ENCODE measurements around the gene CDC42SE2.

Gene CDC42SE2

DNA sequence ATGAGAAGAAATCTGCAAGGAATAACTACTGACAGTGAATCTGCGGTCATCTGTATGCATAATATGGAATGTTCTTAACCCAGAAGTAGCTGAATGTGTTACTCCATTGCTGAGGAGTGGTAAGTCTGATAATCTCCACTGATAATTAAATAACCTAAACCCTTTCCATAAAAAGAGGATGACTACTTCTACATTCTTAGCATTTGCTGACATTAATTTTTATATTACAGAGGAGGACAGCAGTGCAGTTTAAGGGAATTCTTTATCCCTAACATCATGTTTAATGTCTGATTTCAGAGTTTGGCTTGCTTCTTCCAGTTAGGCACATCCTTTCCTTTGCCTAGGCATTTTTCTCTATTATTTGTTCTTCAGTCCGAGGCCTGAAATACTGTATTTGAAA lies 52.2 kb downstream of the CDC42SE2 start:
- no peak for DNase-seq (ENCODE audit: low read depth)
- TF ChIP-seq, protein P1, sequence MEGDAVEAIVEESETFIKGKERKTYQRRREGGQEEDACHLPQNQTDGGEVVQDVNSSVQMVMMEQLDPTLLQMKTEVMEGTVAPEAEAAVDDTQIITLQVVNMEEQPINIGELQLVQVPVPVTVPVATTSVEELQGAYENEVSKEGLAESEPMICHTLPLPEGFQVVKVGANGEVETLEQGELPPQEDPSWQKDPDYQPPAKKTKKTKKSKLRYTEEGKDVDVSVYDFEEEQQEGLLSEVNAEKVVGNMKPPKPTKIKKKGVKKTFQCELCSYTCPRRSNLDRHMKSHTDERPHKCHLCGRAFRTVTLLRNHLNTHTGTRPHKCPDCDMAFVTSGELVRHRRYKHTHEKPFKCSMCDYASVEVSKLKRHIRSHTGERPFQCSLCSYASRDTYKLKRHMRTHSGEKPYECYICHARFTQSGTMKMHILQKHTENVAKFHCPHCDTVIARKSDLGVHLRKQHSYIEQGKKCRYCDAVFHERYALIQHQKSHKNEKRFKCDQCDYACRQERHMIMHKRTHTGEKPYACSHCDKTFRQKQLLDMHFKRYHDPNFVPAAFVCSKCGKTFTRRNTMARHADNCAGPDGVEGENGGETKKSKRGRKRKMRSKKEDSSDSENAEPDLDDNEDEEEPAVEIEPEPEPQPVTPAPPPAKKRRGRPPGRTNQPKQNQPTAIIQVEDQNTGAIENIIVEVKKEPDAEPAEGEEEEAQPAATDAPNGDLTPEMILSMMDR (IDR thresholded peaks at IDR 0.05; ENCODE audit: insufficient read depth, low read depth, low read length, missing control alignments): no peak
- H3K4me3 ChIP-seq (ENCODE audit: low read depth, low read length): no peak overlapping the region

DNA sequence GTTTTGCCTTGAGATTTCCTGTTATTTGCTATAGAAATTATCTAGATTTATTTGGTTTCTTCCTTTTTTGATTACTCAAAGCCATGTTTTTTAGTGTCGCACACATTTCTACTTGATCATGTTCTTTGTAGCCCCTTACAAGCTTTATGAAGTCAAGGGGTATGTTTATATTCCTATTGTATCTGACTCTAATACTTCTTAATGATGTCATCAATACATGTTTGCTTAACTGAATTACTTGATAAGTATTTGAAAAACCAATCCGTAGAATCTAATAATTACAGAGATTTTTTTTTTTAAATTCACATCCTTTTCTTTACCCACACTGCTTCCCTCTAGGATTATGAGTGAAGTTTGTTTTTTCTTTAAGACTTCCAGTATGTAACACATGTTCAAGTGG lies 53.0 kb downstream of the CDC42SE2 start:
- no peak for DNase-seq (ENCODE audit: low read depth)
- TF ChIP-seq, protein P1 (IDR thresholded peaks at IDR 0.05; ENCODE audit: insufficient read depth, low read depth, low read length, missing control alignments): no peak

DNA sequence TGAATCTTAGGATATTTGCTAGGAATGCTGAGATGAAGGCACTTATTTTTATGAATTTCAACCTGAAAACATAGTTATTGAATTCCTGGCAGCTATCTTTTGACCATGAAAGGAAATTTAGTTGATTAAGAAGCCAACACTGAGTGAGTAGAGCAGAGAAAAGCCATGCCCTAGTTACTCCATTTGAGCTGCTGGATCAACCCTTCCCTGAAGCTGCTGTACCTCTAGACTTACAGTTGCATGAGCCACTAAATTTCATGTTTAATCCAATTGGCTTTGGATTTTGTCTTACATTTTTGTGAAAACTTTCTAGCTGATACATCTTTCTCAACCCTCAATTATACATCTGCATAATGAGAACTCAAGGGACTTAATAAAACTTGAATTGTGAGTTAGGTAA lies 54.6 kb downstream of the CDC42SE2 start:
- no peak overlapping the region for H3K4me3 ChIP-seq (ENCODE audit: low read depth, low read length)
- TF ChIP-seq, protein P1 (IDR thresholded peaks at IDR 0.05; ENCODE audit: insufficient read depth, low read depth, low read length, missing control alignments): no peak
- no peak for DNase-seq (ENCODE audit: low read depth)

More for the DNA sequence above, 53.0 kb downstream of the CDC42SE2 start:
- H3K4me3 ChIP-seq (ENCODE audit: low read depth, low read length): no peak overlapping the region

DNA sequence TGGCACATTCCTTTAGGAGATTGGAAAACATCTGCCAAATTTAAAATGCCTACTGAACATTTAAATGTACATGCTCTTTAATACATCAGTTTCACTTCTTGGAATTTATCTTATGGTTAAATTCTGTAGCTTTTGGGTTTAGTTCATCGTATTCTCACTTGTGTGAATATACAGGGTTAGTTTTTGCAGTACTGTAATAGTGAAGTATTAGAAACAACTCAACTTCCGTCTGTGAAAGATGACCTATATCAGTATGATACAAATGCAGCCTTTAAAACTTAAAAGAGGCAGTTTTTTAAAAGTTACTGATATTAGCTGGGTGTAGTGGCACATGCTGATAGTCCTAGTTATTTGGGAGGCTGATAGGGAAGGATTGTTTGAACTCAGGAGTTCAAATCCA lies 57.2 kb downstream of the CDC42SE2 start:
- no peak overlapping the region for H3K4me3 ChIP-seq (ENCODE audit: low read depth, low read length)
- TF ChIP-seq, protein P1 (IDR thresholded peaks at IDR 0.05; ENCODE audit: insufficient read depth, low read depth, low read length, missing control alignments): no peak
- no peak for DNase-seq (ENCODE audit: low read depth)

DNA sequence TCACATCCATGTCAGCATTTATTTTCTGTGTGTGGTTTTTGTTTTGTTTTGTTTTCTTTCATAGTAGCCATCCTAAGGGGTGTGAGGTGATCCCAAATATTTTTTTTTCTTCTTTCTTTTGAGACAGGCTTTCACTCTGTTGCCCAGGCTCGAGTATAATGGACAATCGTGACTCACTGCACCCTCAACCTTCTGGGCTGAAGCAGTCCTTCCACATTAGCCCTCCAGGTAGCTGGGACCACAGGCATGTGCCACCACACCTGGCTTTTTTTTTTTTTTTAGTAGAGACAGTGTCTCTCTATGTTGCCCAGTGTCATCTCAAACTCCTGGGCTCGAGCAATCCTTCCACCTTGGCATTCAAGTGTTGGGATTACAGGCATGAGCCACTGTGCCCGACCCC lies 59.1 kb downstream of the CDC42SE2 start:
- no peak for DNase-seq (ENCODE audit: low read depth)
- TF ChIP-seq, protein P1 (IDR thresholded peaks at IDR 0.05; ENCODE audit: insufficient read depth, low read depth, low read length, missing control alignments): no peak
- no peak overlapping the region for H3K4me3 ChIP-seq (ENCODE audit: low read depth, low read length)

DNA sequence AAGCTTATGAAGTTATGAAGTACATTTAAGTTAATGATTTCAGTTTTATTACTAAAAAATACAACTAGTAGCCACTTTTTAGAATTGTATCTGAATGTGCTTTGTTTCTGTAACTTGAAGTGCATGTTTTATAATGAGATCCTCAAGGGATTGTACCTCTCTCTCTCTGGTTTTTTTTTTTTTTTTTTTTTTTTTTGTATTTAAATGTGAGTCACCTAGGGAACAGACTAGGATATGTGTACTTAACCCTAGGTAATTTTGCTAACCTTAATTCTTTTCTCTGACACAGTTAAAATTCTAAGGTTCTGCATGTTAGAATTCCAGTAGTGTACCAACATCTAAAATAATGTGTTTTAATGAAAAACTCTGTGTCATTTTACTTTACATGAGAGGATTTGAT lies 59.5 kb downstream of the CDC42SE2 start:
- TF ChIP-seq, protein P1 (IDR thresholded peaks at IDR 0.05; ENCODE audit: insufficient read depth, low read depth, low read length, missing control alignments): no peak
- no peak overlapping the region for H3K4me3 ChIP-seq (ENCODE audit: low read depth, low read length)
- no peak for DNase-seq (ENCODE audit: low read depth)

DNA sequence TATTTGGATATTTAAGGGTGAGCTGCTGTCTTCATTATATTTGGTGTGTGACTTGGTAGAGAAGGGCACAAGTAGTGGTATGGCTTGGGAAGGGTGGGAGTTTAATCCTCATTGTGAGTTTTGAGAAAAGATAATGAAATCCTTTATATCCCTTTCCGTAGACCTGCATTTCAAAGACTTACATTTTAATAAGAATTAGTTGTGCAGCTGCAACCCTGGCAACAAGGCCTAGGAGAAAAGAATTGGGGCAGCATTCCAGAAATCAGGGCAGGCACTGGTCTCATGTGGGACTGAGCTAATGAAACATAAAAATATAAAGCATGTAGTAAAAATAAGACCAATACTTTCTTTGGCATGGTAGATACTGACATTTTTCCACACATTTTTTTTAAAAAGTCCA lies 60.5 kb downstream of the CDC42SE2 start:
- TF ChIP-seq, protein P1 (IDR thresholded peaks at IDR 0.05; ENCODE audit: insufficient read depth, low read depth, low read length, missing control alignments): no peak
- H3K4me3 ChIP-seq (ENCODE audit: low read depth, low read length): no peak overlapping the region
- no peak for DNase-seq (ENCODE audit: low read depth)

All from GM12865 (cell line).